ENCODE measurements around the gene AMMECR1.

DNA sequence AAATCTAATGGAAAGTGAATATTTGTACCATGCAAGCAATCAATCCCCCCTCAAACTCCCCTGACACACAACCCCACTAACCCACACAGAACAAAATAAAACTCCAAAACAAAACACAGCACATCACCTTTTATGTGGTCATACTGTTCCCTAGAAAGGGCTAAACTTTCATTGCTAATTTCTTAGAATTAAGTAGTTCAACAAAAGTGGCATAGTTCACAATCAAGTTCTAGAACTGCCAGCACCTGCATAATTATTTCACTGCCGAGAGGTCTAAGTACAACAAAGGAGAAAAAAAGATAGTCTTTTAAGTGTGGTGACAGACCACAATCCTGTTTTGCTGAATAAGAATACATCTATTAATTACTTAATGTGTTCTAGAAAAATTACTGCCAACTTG, 58.8 kb downstream of the AMMECR1 start:
- TF ChIP-seq EZH2phosphoT487 (IDR thresholded peaks at IDR 0.05; ENCODE audit: insufficient read depth, low read depth) (no peak), EZH2 (IDR thresholded peaks at IDR 0.05; ENCODE audit: insufficient read depth, poor library complexity, severe bottlenecking) (no peak)

Data from GM23248 (cell line).